Progenitor cell of endocrine pancreas (in vitro differentiated cells): ENCODE data around the gene HYI. TPM values are rescaled to one million over a fixed set of nuclear protein-coding genes. Genes with fewer than 3 reads are reported as not detected.
A peak's percentile ranks its signal among the peaks of the same experiment; 100 is the strongest.
"Not testable (repeated sequence)": the region's sequence is repeated elsewhere in the genome, so short reads cannot be mapped to it uniquely, and the experiment has no call there.

Source experiments
- DNase-seq: peaks from one replicate; pipeline ENCODE4 v3.0.0; 2021; ENCODE audit warnings: low spot score; ENCODE audit not compliant: unreplicated experiment
- H3K27ac Mint-ChIP-seq: 2 replicates; pipeline ENCODE4 v1.8.0; 2021; ENCODE audit warnings: mild to moderate bottlenecking, moderate library complexity, mixed read lengths
- H3K27me3 Mint-ChIP-seq: 2 replicates; pipeline ENCODE4 v1.8.0; 2021; ENCODE audit warnings: mixed read lengths
- H3K36me3 Mint-ChIP-seq: 2 replicates; pipeline ENCODE4 v1.8.0; 2022; ENCODE audit warnings: mixed read lengths; ENCODE audit not compliant: insufficient read depth
- H3K4me1 Mint-ChIP-seq: 2 replicates; pipeline ENCODE4 v1.8.0; 2021; ENCODE audit warnings: low read depth, mixed read lengths
- H3K4me3 Mint-ChIP-seq: 2 replicates; pipeline ENCODE4 v1.8.0; 2021; ENCODE audit warnings: low read depth, mild to moderate bottlenecking, moderate library complexity, mixed read lengths
- H3K9me3 Mint-ChIP-seq: 2 replicates; pipeline ENCODE4 v1.8.0; 2021; ENCODE audit warnings: low read depth, mixed read lengths
- total RNA-seq: library from RNA; stranded (reverse); gene quantifications from 2 replicates; pipeline ENCODE4 v1.2.1, GENCODE V29; 2021
- TF ChIP-seq, protein P1 (sequence below): fragments of 200-600 bp; sonication (generic); IDR thresholded peaks from one replicate; pipeline ENCODE4 v1.5.0; 2021; ENCODE audit warnings: antibody characterized with exemption, mild to moderate bottlenecking; ENCODE audit not compliant: unreplicated experiment

HYI gene
- total RNA-seq, 1 donor from 2014 or later = 52.4 TPM

DNA sequence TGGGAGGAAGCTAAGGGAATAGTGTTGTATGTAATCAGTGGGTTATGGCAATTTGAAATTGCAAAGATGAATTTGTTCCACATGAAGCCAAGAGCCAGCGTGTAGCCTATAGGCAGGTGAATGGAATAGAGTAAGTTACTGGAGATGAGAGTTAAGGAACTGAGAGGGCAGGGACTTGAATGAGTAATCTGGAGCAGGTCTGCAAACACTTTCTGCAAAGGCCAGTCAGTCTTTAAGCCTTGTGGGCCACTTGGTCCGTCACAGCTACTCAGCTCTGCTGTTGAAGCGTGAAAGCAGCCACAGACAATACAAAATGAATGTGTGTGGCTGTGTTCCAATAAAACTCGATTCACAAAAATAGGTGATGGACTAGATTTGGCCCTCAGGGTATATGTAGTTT lies 34.9 kb downstream of the HYI start:
- Mint-ChIP-seq H3K4me3 (no peak overlapping the region), H3K36me3 (peaks cover 12% of the 10 kb centered on the region), H3K4me1 (no peaks in the 10 kb centered on the region), H3K27me3 (no peaks in the 10 kb centered on the region), H3K9me3 (no peaks in the 10 kb centered on the region), H3K27ac (no peak overlapping the region)
- TF ChIP-seq, protein P1, sequence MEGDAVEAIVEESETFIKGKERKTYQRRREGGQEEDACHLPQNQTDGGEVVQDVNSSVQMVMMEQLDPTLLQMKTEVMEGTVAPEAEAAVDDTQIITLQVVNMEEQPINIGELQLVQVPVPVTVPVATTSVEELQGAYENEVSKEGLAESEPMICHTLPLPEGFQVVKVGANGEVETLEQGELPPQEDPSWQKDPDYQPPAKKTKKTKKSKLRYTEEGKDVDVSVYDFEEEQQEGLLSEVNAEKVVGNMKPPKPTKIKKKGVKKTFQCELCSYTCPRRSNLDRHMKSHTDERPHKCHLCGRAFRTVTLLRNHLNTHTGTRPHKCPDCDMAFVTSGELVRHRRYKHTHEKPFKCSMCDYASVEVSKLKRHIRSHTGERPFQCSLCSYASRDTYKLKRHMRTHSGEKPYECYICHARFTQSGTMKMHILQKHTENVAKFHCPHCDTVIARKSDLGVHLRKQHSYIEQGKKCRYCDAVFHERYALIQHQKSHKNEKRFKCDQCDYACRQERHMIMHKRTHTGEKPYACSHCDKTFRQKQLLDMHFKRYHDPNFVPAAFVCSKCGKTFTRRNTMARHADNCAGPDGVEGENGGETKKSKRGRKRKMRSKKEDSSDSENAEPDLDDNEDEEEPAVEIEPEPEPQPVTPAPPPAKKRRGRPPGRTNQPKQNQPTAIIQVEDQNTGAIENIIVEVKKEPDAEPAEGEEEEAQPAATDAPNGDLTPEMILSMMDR = no peak
- DNase-seq = no peak

DNA sequence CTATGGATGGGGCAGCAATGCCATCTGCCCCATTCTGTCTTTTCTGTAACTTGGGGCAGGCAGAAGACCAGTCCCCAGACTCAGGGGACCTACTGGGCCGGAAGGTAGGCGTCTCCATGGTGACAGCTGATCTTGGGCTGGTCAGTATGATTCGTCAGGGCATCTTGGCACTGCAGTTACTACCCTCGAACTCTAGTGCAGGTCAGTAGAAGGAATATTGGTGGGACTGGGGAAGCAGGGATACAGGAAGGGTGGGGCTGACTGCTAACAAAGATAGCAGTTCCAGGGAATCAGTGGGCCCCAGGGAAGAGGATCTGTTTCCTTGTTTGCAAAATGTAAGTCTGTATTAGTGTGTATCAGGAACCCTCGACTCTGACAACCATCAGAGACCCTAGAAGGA lies 37.8 kb downstream of the HYI start:
- TF ChIP-seq, protein P1 = no peak
- DNase-seq = no peak
- Mint-ChIP-seq H3K27ac (no peak overlapping the region), H3K4me3 (no peak overlapping the region), H3K36me3 (peaks cover 9% of the 10 kb centered on the region), H3K9me3 (no peaks in the 10 kb centered on the region), H3K4me1 (no peaks in the 10 kb centered on the region), H3K27me3 (no peaks in the 10 kb centered on the region)

DNA sequence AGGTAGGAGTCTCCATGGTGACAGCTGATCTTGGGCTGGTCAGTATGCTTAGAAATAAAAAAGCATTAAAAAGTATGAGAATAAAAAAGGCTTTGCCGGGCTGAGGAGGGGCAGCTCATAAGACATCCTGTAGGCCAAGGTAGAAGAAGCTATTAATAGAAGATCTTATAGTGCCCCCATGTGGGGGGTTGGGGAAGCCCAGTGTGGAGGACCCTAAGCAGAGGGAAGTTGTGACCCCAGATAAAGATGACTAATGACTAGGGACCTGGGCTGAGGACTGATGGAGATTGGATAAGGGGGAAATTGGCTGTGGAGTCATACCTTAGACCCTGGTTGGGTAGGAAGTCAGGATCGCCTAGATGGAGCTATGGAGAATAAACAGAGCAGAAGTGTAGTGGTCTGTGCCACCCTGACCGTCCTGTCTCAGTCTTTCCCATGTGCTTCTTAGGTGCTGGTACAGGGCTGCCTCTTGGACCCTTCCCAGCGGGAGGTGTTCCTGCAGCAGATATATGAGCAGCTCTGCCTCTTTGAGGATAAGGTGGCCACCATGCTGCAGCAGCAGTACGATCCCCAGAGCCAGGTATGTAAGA lies 39.0 kb downstream of the HYI start:
- H3K27ac Mint-ChIP-seq = no peak overlapping the region
- H3K4me1 Mint-ChIP-seq = no peaks in the 10 kb centered on the region
- TF ChIP-seq, protein P1 = peak; percentile 85

DNA sequence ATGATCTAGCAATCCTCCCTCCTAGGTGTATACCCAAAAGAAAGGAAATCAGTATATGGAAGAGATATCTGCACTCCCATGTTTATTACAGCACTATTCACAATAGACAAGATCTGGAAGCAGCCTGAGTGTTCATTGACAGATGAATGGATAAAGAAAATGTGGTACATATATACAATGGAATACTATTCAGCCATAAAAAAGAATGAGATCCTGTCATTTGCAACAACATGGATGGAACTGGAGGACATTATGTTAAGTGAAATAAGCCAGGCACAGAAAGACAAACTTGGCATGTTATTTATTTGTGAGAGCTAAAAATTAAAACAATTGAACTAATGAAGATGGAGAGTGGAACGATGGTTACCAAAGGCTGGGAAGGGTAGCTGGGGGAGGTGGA lies 40.3 kb downstream of the HYI start:
- H3K9me3 Mint-ChIP-seq, H3K27ac Mint-ChIP-seq, DNase-seq, H3K4me3 Mint-ChIP-seq, H3K4me1 Mint-ChIP-seq, H3K27me3 Mint-ChIP-seq: not testable (repeated sequence)
- peaks cover 22% of the 10 kb centered on the region for H3K36me3 Mint-ChIP-seq

More for the DNA sequence above, 39.0 kb downstream of the HYI start:
- DNase-seq = peak; percentile 63
- H3K9me3 Mint-ChIP-seq = no peaks in the 10 kb centered on the region
- H3K36me3 Mint-ChIP-seq = peaks cover 13% of the 10 kb centered on the region
- no peaks in the 10 kb centered on the region for H3K27me3 Mint-ChIP-seq
- no peak overlapping the region for H3K4me3 Mint-ChIP-seq

DNA sequence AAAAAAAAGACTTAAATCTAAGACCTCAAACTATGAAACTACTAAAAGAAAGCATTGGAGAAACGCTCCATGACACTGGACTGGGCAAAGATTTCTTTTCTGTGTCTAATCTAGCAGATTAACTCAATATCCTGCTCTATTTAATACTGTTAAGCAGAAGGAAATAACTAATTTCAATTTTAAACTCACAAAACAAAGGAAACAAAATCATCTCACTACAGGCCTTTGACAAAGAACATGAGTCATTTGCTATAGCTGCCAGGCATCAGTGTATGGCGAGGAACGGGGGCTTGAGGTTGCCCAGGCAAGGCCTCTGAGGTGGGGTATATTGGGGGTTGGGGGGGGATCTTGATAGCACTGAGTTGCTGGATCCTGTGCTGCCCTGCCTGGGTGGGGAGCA lies 43.2 kb downstream of the HYI start:
- Mint-ChIP-seq H3K27me3 (no peaks in the 10 kb centered on the region), H3K36me3 (peaks cover 26% of the 10 kb centered on the region), H3K4me1 (no peaks in the 10 kb centered on the region), H3K4me3 (no peak overlapping the region), H3K27ac (no peak overlapping the region), H3K9me3 (no peaks in the 10 kb centered on the region)
- DNase-seq = no peak
- TF ChIP-seq, protein P1 = no peak

DNA sequence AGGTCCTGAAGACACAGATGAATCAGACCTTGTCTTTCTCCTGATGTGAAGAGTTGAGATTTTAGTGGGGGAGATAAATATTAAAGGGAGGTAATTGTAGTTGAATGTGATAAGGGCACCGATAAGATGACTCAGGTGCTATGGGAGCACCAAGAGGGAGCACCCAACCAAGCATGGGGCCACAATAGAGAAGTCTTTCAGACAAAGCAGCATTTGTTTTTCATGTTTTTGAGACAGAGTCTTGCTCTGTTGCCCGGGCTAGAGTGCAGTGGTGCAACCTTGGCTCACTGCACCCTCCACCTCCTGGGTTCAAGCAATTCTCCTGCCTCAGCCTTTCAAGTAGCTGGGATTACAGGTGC lies 47.9 kb downstream of the HYI start:
- Mint-ChIP-seq H3K4me1 (peaks cover 3% of the 10 kb centered on the region), H3K9me3 (no peaks in the 10 kb centered on the region), H3K36me3 (peaks cover 24% of the 10 kb centered on the region), H3K27me3 (no peaks in the 10 kb centered on the region), H3K27ac (no peak overlapping the region), H3K4me3 (no peak overlapping the region)
- TF ChIP-seq, protein P1 = no peak
- no peak for DNase-seq
